Non-pigmented ciliary epithelial cell (primary cell): Measurements from ENCODE around the gene KRT78.

Source experiments
- DNase-seq: peaks from one replicate; pipeline ENCODE4 v3.0.0-alpha.2; 2010; ENCODE audit warnings: low read depth

Gene KRT78

GRCh38 chr12:52812073-52812400 lies 36.8 kb downstream of the KRT78 start:
- no peak for DNase-seq

- DNase-seq, result no peak
Measured at GRCh38 chr12:52811191-52812072, 37.4 kb downstream of the KRT78 start.

- DNase-seq, result no peak
Measured at GRCh38 chr12:52810554-52810953, 38.2 kb downstream of the KRT78 start.

- no peak for DNase-seq
Measured at GRCh38 chr12:52809166-52809565, 39.6 kb downstream of the KRT78 start.

- no peak for DNase-seq
Measured at GRCh38 chr12:52808573-52809160, 40.1 kb downstream of the KRT78 start.

GRCh38 chr12:52807544-52808470 lies 41.0 kb downstream of the KRT78 start:
- no peak for DNase-seq

GRCh38 chr12:52806821-52807543 lies 41.8 kb downstream of the KRT78 start:
- no peak for DNase-seq

- DNase-seq, result no peak
Measured at GRCh38 chr12:52806169-52806811, 42.5 kb downstream of the KRT78 start.

- DNase-seq, result no peak
Measured at GRCh38 chr12:52805739-52806138, 43.1 kb downstream of the KRT78 start.

- no peak for DNase-seq
Measured at GRCh38 chr12:52805000-52805399, 43.8 kb downstream of the KRT78 start.

- DNase-seq, result no peak
Measured at GRCh38 chr12:52802442-52802841, 46.4 kb downstream of the KRT78 start.

- no peak for DNase-seq
Measured at GRCh38 chr12:52801773-52802172, 47.0 kb downstream of the KRT78 start.

GRCh38 chr12:52800259-52800917 lies 48.4 kb downstream of the KRT78 start:
- no peak for DNase-seq

GRCh38 chr12:52799505-52800211 lies 49.1 kb downstream of the KRT78 start:
- no peak for DNase-seq

GRCh38 chr12:52798671-52799504 lies 49.9 kb downstream of the KRT78 start:
- DNase-seq, result no peak

- no peak for DNase-seq
Measured at GRCh38 chr12:52798003-52798670, 50.7 kb downstream of the KRT78 start.

GRCh38 chr12:52797529-52797894 lies 51.3 kb downstream of the KRT78 start:
- no peak for DNase-seq

- no peak for DNase-seq
Measured at GRCh38 chr12:52796839-52797528, 51.8 kb downstream of the KRT78 start.
